Kidney (tissue), 14 donors: Measurements from ENCODE around the gene CD109. TPM values are rescaled to one million over a fixed set of nuclear protein-coding genes. Genes with fewer than 3 reads are reported as not detected.

Experiments
- DNase-seq, 5 donors: peaks; one replicate each; pipeline ENCODE4 v3.0.0-alpha.2; 2013 to 2020
- FAIRE-seq: peaks from 2 replicates; lab custom pipeline; 2012; peaks lifted over from hg19 to GRCh38; lab: Jason Lieb, UNC
- H3K27ac ChIP-seq, 2 donors: one replicate each; pipeline ENCODE4 v1.7.0; 2013; ENCODE audit warnings: low read depth in 2 of 2, low read length in 2 of 2, inconsistent platforms in 1 of 2
- H3K27me3 ChIP-seq: one replicate; pipeline ENCODE4 v1.7.1; 2013; ENCODE audit warnings: low read length, inconsistent platforms; ENCODE audit not compliant: control insufficient read depth, insufficient read depth
- H3K36me3 ChIP-seq, 3 donors: one replicate each; pipeline versions ENCODE4 v1.7.0 to v1.7.1; 2013; ENCODE audit warnings: low read length in 3 of 3, control low read depth in 1 of 3, inconsistent platforms in 1 of 3; ENCODE audit not compliant: insufficient read depth in 3 of 3, control insufficient read depth in 2 of 3
- H3K4me1 ChIP-seq, 3 donors: one replicate each; pipeline versions ENCODE4 v1.7.0 to v1.7.1; 2013; ENCODE audit warnings: low read length in 3 of 3, inconsistent platforms in 1 of 3, low read depth in 1 of 3; ENCODE audit not compliant: control insufficient read depth in 2 of 3, insufficient read depth in 2 of 3
- H3K4me3 ChIP-seq, 3 donors: one replicate each; pipeline versions ENCODE4 v1.7.0 to v1.8.1; 2013; ENCODE audit warnings: low read length in 3 of 3, control low read depth in 1 of 3, inconsistent platforms in 1 of 3
- H3K9ac ChIP-seq, 3 donors: one replicate each; pipeline versions ENCODE4 v1.7.0 to v1.7.1; 2013; ENCODE audit warnings: low read length in 3 of 3, control low read depth in 1 of 3, inconsistent platforms in 1 of 3
- H3K9me3 ChIP-seq, 3 donors: one replicate each; pipeline versions ENCODE4 v1.7.0 to v1.7.1; 2013; ENCODE audit warnings: low read length in 3 of 3, control low read depth in 1 of 3, inconsistent platforms in 1 of 3; ENCODE audit not compliant: control insufficient read depth in 2 of 3, insufficient read depth in 1 of 3
- CTCF ChIP-seq: IDR thresholded peaks from 3 replicates; pipeline ENCODE4 v1.5.1; 2012; ENCODE audit warnings: mild to moderate bottlenecking, moderate library complexity, borderline replicate concordance; ENCODE audit not compliant: insufficient read depth; ENCODE audit errors: extremely low read depth
- intact Hi-C: fragments of 100-400 bp; cut with DNase I; formaldehyde crosslinking; loops from one replicate; pipeline ENCODE4 v1.11.1; 2022
- polyA plus RNA-seq: library from polyadenylated mRNA; stranded (reverse); fragments of 350-450 nt; fragmentation: Illumina TruSeq; extraction: RNeasy Lipid Tissue Mini Kit (QIAGEN cat#74804); gene quantifications from one replicate; pipeline ENCODE4 v1.2.3, GENCODE V29; 2014; ENCODE audit warnings: low read depth, low replicate concordance; ENCODE audit not compliant: insufficient read depth
- total RNA-seq: library from RNA; stranded (reverse); fragmentation: NEBNext Ultra II Directional; extraction: Animal tissue kit (Norgen Biotek cat#: 25700); gene quantifications from one replicate; pipeline ENCODE4 v1.2.1, GENCODE V29; 2021
- donor health status: control.
- donor health status: control.
- donor health status: control.
- donor health status: control.
- donor health status: control.
- donor health status: DM: yes; HTN: yes; CAD: no.
- donor health status: Normal renal cell carcinoma (clear cell type).

CD109 gene
- total and polyA plus RNA-seq, 2 donors from 2014 or later, result 3.7 to 19.0 TPM

- Histone ChIP-seq H3K27ac (no peak overlapping the region), H3K9me3 (no peaks in the 10 kb centered on the region), H3K4me1 (peaks cover 0 to 2% (median 0%) of the 10 kb centered on the region in 3 donors), H3K27me3 (no peaks in the 10 kb centered on the region), H3K9ac (no peak overlapping the region), H3K36me3 (no peaks in the 10 kb centered on the region), H3K4me3 (no peak overlapping the region)
- TF ChIP-seq CTCF, result no peak
- FAIRE-seq, result no peak
- intact Hi-C loops, result no loop called here
- DNase-seq, result no peak
Measured at GRCh38 chr6:73769976-73770375, 74.0 kb downstream of the CD109 start.

DNA sequence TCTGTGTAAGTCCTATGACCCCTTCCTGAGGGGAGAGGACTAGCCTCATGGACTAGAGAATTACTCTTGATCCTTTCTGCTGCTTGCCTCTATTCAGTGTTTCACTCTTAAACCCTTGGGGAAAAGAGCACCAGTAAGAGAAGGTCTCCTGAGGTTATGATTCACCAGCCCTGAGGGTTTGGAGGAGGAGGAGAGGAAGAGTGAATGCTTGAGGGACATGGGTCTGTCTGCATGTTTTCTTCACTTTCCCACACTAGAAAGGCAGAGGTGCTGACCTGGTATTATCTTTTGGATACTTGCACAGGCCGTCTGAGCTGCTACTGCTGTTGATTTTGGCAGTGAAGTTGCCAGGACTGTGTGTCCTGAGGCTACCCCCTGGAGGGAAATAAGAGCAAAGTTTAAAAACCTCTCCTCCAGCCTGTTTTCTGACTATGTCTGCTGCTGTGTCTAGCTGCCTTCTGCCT, 78.3 kb downstream of the CD109 start:
- Histone ChIP-seq H3K27ac (peak overlapping the region; percentile 30 to 41), H3K9ac (no peak overlapping the region), H3K4me1 (peaks cover 0 to 2% (median 0%) of the 10 kb centered on the region in 3 donors), H3K9me3 (no peaks in the 10 kb centered on the region), H3K36me3 (no peaks in the 10 kb centered on the region), H3K4me3 (peak overlapping the region in 1 of 3 donors; percentile 28), H3K27me3 (no peaks in the 10 kb centered on the region)
- FAIRE-seq, result no peak
- intact Hi-C loops, result no loop called here
- no peak for TF ChIP-seq CTCF
- DNase-seq, result peak in 1 of 5 donors; percentile 19

GRCh38 chr6:73779943-73780342, 83.9 kb downstream of the CD109 start:
- no peaks in the 10 kb centered on the region for H3K36me3 ChIP-seq
- H3K27ac ChIP-seq, result no peak overlapping the region
- H3K4me1 ChIP-seq, result no peaks in the 10 kb centered on the region
- H3K9ac ChIP-seq, result no peak overlapping the region
- TF ChIP-seq CTCF, result no peak
- FAIRE-seq (no peak), DNase-seq (no peak)
- H3K9me3 ChIP-seq, result no peaks in the 10 kb centered on the region
- intact Hi-C loops, result no loop called here
- no peak overlapping the region for H3K4me3 ChIP-seq
- H3K27me3 ChIP-seq, result no peaks in the 10 kb centered on the region

GRCh38 chr6:73782911-73783310, 86.9 kb downstream of the CD109 start:
- DNase-seq, result no peak
- intact Hi-C loops, result no loop called here
- no peak for TF ChIP-seq CTCF
- no peak overlapping the region for H3K4me3 ChIP-seq
- no peaks in the 10 kb centered on the region for H3K36me3 ChIP-seq
- FAIRE-seq, result no peak
- H3K27ac ChIP-seq, result no peak overlapping the region
- no peaks in the 10 kb centered on the region for H3K27me3 ChIP-seq
- no peaks in the 10 kb centered on the region for H3K4me1 ChIP-seq
- no peaks in the 10 kb centered on the region for H3K9me3 ChIP-seq
- no peak overlapping the region for H3K9ac ChIP-seq
